ENCODE measurements around the gene ZHX3. TPM values are rescaled to one million over a fixed set of nuclear protein-coding genes. Genes with fewer than 3 reads are reported as not detected.
"Not testable (repeated sequence)": the region's sequence is repeated elsewhere in the genome, so short reads cannot be mapped to it uniquely, and the experiment has no call there.

The ZHX3 gene
- polyA plus RNA-seq, 3 donors: 0.58 to 3.2 (median 1.1) TPM

GRCh38 chr20:41242352-41242751, 75.2 kb downstream of the ZHX3 start:
- no peak for DNase-seq
- H3K27ac ChIP-seq (ENCODE audit: low read depth in 1 of 2, low read length in 2 of 2): no peak overlapping the region
- intact Hi-C loops (cut with micrococcal nuclease): no loop called here
- Mint-ChIP-seq H3K4me3 (no peak overlapping the region), H3K36me3 (peaks cover 2 to 7% of the 10 kb centered on the region in 2 donors), H3K27me3 (ENCODE audit: low read depth in 3 of 3) (peaks cover 6 to 12% (median 9%) of the 10 kb centered on the region in 3 donors), H3K4me1 (no peaks in the 10 kb centered on the region), H3K27ac (no peak overlapping the region), H3K9me3 (peaks cover 0 to 4% (median 0%) of the 10 kb centered on the region in 7 donors)
- H3K9ac ChIP-seq (ENCODE audit: insufficient read depth, low read length, poor library complexity, severe bottlenecking): no peak overlapping the region
- no peaks in the 10 kb centered on the region for H3K9me3 ChIP-seq (replicated peaks in 1 of 2; ENCODE audit: control insufficient read depth in 1 of 2, insufficient read depth in 1 of 2, low read length in 2 of 2)
- H3K4me3 ChIP-seq (replicated peaks in 1 of 3; ENCODE audit: low read depth in 2 of 3, low read length in 3 of 3): no peak overlapping the region
- H3K36me3 ChIP-seq (replicated peaks in 1 of 2; ENCODE audit: control insufficient read depth in 1 of 2, insufficient read depth in 2 of 2, low read length in 2 of 2): no peaks in the 10 kb centered on the region
- H3K79me2 ChIP-seq (ENCODE audit: insufficient read depth, low read length): no peaks in the 10 kb centered on the region
- TF ChIP-seq CTCF (IDR thresholded peaks at IDR 0.05): no peak
- H4K20me1 ChIP-seq (ENCODE audit: insufficient read depth, low read length): no peaks in the 10 kb centered on the region
- H3K4me1 ChIP-seq (ENCODE audit: control insufficient read depth in 1 of 2, insufficient read depth in 2 of 2, low read length in 2 of 2): no peaks in the 10 kb centered on the region
- no peaks in the 10 kb centered on the region for H3K27me3 ChIP-seq (ENCODE audit: control insufficient read depth in 2 of 2, insufficient read depth in 2 of 2, low read length in 2 of 2)
- 100% methylated on average over 1 of the region's 1 CpG for WGBS (ENCODE audit: insufficient coverage)
- no peak overlapping the region for H3K4me2 ChIP-seq (replicated peaks; ENCODE audit: extremely low read depth, low read length, poor library complexity, severe bottlenecking)
- no peak overlapping the region for H2AFZ ChIP-seq (ENCODE audit: insufficient read depth, low read depth, low read length, poor library complexity, severe bottlenecking)

- no CpG with 5 or more reads among the region's 3 CpGs for WGBS (ENCODE audit: insufficient coverage)
Measured at GRCh38 chr20:41237233-41237632, 80.3 kb downstream of the ZHX3 start.

GRCh38 chr20:41236818-41237217, 80.7 kb downstream of the ZHX3 start:
- H3K4me2 ChIP-seq (replicated peaks; ENCODE audit: extremely low read depth, low read length, poor library complexity, severe bottlenecking); H3K27ac ChIP-seq (ENCODE audit: low read depth in 1 of 2, low read length in 2 of 2); H3K4me3 Mint-ChIP-seq; H2AFZ ChIP-seq (ENCODE audit: insufficient read depth, low read depth, low read length, poor library complexity, severe bottlenecking); H3K4me3 ChIP-seq (replicated peaks in 1 of 3; ENCODE audit: low read depth in 2 of 3, low read length in 3 of 3); H3K27me3 ChIP-seq (ENCODE audit: control insufficient read depth in 2 of 2, insufficient read depth in 2 of 2, low read length in 2 of 2); H4K20me1 ChIP-seq (ENCODE audit: insufficient read depth, low read length); H3K36me3 Mint-ChIP-seq; H3K9me3 ChIP-seq (replicated peaks in 1 of 2; ENCODE audit: control insufficient read depth in 1 of 2, insufficient read depth in 1 of 2, low read length in 2 of 2); intact Hi-C loops (cut with micrococcal nuclease); H3K9me3 Mint-ChIP-seq; H3K79me2 ChIP-seq (ENCODE audit: insufficient read depth, low read length); H3K9ac ChIP-seq (ENCODE audit: insufficient read depth, low read length, poor library complexity, severe bottlenecking); H3K4me1 ChIP-seq (ENCODE audit: control insufficient read depth in 1 of 2, insufficient read depth in 2 of 2, low read length in 2 of 2); H3K27me3 Mint-ChIP-seq (ENCODE audit: low read depth in 3 of 3); H3K36me3 ChIP-seq (replicated peaks in 1 of 2; ENCODE audit: control insufficient read depth in 1 of 2, insufficient read depth in 2 of 2, low read length in 2 of 2); H3K27ac Mint-ChIP-seq; DNase-seq: not testable (repeated sequence)
- no CpG with 5 or more reads among the region's 1 CpG for WGBS (ENCODE audit: insufficient coverage)
- H3K4me1 Mint-ChIP-seq: peaks cover 17% of the 10 kb centered on the region

More at GRCh38 chr20:41237233-41237632, 80.3 kb downstream of the ZHX3 start:
- H3K27ac ChIP-seq (ENCODE audit: low read depth in 1 of 2, low read length in 2 of 2); H3K27ac Mint-ChIP-seq; H3K4me3 ChIP-seq (replicated peaks in 1 of 3; ENCODE audit: low read depth in 2 of 3, low read length in 3 of 3); H3K4me1 ChIP-seq (ENCODE audit: control insufficient read depth in 1 of 2, insufficient read depth in 2 of 2, low read length in 2 of 2); H3K27me3 Mint-ChIP-seq (ENCODE audit: low read depth in 3 of 3); H4K20me1 ChIP-seq (ENCODE audit: insufficient read depth, low read length); DNase-seq; H3K36me3 ChIP-seq (replicated peaks in 1 of 2; ENCODE audit: control insufficient read depth in 1 of 2, insufficient read depth in 2 of 2, low read length in 2 of 2); H3K9me3 ChIP-seq (replicated peaks in 1 of 2; ENCODE audit: control insufficient read depth in 1 of 2, insufficient read depth in 1 of 2, low read length in 2 of 2); H3K4me2 ChIP-seq (replicated peaks; ENCODE audit: extremely low read depth, low read length, poor library complexity, severe bottlenecking); H3K79me2 ChIP-seq (ENCODE audit: insufficient read depth, low read length); H3K27me3 ChIP-seq (ENCODE audit: control insufficient read depth in 2 of 2, insufficient read depth in 2 of 2, low read length in 2 of 2); H3K4me3 Mint-ChIP-seq; intact Hi-C loops (cut with micrococcal nuclease); H3K9ac ChIP-seq (ENCODE audit: insufficient read depth, low read length, poor library complexity, severe bottlenecking); H3K36me3 Mint-ChIP-seq; H3K9me3 Mint-ChIP-seq; H2AFZ ChIP-seq (ENCODE audit: insufficient read depth, low read depth, low read length, poor library complexity, severe bottlenecking): not testable (repeated sequence)
- peaks cover 13% of the 10 kb centered on the region for H3K4me1 Mint-ChIP-seq

All from CD14-positive monocyte (primary cell).